A673 (cell line): ENCODE data around the gene MALT1. TPM values are rescaled to one million over a fixed set of nuclear protein-coding genes. Genes with fewer than 3 reads are reported as not detected.

Source experiments
- BruUV-seq: library from RNA; stranded (reverse); fragments of 400-500 nt; replicated peaks from 2 replicates; lab custom pipeline; 2021; lab: Mats Ljungman, UMichigan
- CTCF ChIA-PET: fragments of 300-600 bp; sonication (Branson Sonifier 250); formaldehyde crosslinking; loops from one replicate; lab custom pipeline; 2022; ENCODE audit warnings: antibody characterized with exemption; lab: Charles Lee
- POLR2A ChIA-PET: fragments of 300-600 bp; sonication (Branson Sonifier 250); formaldehyde crosslinking; loops from one replicate; lab custom pipeline; 2022; ENCODE audit warnings: antibody characterized with exemption; ENCODE audit not compliant: low non-redundant PET; lab: Charles Lee
- DNase-seq: peaks from one replicate; pipeline ENCODE4 v3.0.0-alpha.2; 2015; ENCODE audit warnings: low spot score
- H3K27ac ChIP-seq: fragments of 200-600 bp; sonication (generic); 2 replicates; pipeline ENCODE4 v1.5.1; 2016; ENCODE audit warnings: mixed run types, low read depth, mild to moderate bottlenecking, mixed read lengths, antibody characterized with exemption, low read length; ENCODE audit not compliant: poor library complexity, severe bottlenecking
- H3K27me3 ChIP-seq: fragments of 200-600 bp; sonication (generic); replicated peaks from 2 replicates; pipeline ENCODE4 v1.6.1; 2017; ENCODE audit warnings: mixed run types, low read depth, mild to moderate bottlenecking, mixed read lengths, antibody characterized with exemption, low read length; ENCODE audit not compliant: insufficient read depth, poor library complexity
- H3K36me3 ChIP-seq: fragments of 200-600 bp; sonication (generic); 2 replicates; pipeline ENCODE4 v1.6.1; 2016; ENCODE audit warnings: mixed run types, mild to moderate bottlenecking, mixed read lengths, antibody characterized with exemption, low read length; ENCODE audit not compliant: insufficient read depth, poor library complexity, severe bottlenecking
- H3K4me1 ChIP-seq: fragments of 200-600 bp; sonication (generic); 2 replicates; pipeline ENCODE4 v1.6.1; 2017; ENCODE audit warnings: mixed run types, mild to moderate bottlenecking, mixed read lengths, antibody characterized with exemption, low read length; ENCODE audit not compliant: insufficient read depth, poor library complexity, severe bottlenecking
- H3K4me3 ChIP-seq: fragments of 200-600 bp; sonication (generic); 2 replicates; pipeline ENCODE4 v1.5.1; 2016; ENCODE audit warnings: low read depth, mixed run types, mild to moderate bottlenecking, mixed read lengths, low read length; ENCODE audit not compliant: poor library complexity, severe bottlenecking
- H3K9me3 ChIP-seq: fragments of 200-600 bp; sonication (generic); 2 replicates; pipeline ENCODE4 v1.6.1; 2016; ENCODE audit warnings: mixed run types, low read depth, mild to moderate bottlenecking, mixed read lengths, antibody characterized with exemption, low read length; ENCODE audit not compliant: poor library complexity, severe bottlenecking
- EZH2 ChIP-seq: fragments of 200-600 bp; sonication (generic); IDR thresholded peaks from 2 replicates; pipeline ENCODE4 v1.6.1; 2017; ENCODE audit warnings: borderline replicate concordance, low read depth, mild to moderate bottlenecking, mixed read lengths, antibody characterized with exemption, low read length; ENCODE audit not compliant: poor library complexity, severe bottlenecking
- intact Hi-C: fragments of 100-400 bp; cut with micrococcal nuclease; formaldehyde crosslinking; loops from one replicate; pipeline ENCODE4 v1.10.0; 2022; ENCODE audit not compliant: unreplicated experiment
- total RNA-seq: library from RNA; stranded (reverse); gene quantifications from 2 replicates; pipeline ENCODE4 v1.2.3, GENCODE V29; 2021
- TF ChIP-seq, protein P1 (sequence below): fragments of 300-800, 200-600 bp; sonication (generic); conservative IDR thresholded peaks from 2 replicates; pipeline ENCODE4 v1.5.1; 2017; ENCODE audit warnings: low read depth, mild to moderate bottlenecking, antibody characterized with exemption, low read length, moderate library complexity, mixed read lengths

MALT1 gene
- total RNA-seq, 1 experiment from 2014 or later, result 23.0 TPM

DNA sequence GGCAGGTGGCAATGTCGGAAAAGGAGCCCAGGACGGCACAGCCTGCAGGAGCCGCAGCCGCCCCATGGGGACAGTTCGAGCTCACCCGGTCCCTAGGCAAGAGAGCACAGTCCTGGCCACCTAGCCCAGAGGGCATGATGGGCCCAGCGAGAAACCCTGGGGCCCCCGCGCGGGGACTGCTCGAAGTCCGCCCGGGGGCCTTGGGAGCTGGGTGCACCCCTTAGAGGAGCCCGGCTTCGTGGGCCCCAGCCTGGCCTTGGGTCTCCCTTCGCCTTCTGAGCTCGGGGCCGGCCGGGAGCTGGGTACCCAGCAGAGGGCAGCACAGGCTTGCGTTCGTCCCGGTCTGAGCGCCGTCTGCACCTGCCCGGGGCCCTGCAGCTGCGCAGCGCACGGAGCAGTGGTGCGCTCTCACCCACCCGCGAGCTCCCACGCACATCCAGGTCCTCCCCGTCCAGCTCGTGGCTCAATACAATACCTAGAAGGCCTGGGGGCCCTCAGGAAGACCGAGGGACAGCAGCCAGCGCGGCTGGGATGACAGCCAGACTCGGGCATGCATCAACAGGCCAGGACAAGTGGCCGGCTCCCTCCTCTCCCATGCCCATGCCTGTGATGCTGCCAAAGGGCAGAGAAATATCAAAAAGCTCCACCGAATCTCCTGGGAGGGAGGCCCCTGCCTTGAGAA is 97.2 kb downstream of the MALT1 start:
- intact Hi-C loops, result loop anchor here (1.0 to 2.0 kb wide), 2 partner anchors 302 to 634 kb away; no protein-coding TSS in a partner anchor
- CTCF ChIA-PET, result interaction anchor here (0.5 to 1.5 kb wide), 21 partner anchors 10 to 1055 kb away, joined by 3 to 40 read pairs (median 4); partner anchors contain the start of gene MALT1
- DNase-seq, result peak; percentile 82

GRCh38 chr18:58769321-58769720 is 98.1 kb downstream of the MALT1 start:
- Histone ChIP-seq H3K4me3 (no peak overlapping the region), H3K27ac (no peak overlapping the region), H3K9me3 (no peaks in the 10 kb centered on the region), H3K27me3 (no peaks in the 10 kb centered on the region), H3K36me3 (no peaks in the 10 kb centered on the region), H3K4me1 (peaks cover 19% of the 10 kb centered on the region)
- DNase-seq, result no peak
- BruUV-seq, result no TSS peak
- CTCF ChIA-PET, result interaction anchor here (0.9 to 1.5 kb wide), 2 partner anchors 288 to 303 kb away, joined by 4 to 5 read pairs; no protein-coding TSS in a partner anchor
- no peak for TF ChIP-seq EZH2
- TF ChIP-seq, protein P1, sequence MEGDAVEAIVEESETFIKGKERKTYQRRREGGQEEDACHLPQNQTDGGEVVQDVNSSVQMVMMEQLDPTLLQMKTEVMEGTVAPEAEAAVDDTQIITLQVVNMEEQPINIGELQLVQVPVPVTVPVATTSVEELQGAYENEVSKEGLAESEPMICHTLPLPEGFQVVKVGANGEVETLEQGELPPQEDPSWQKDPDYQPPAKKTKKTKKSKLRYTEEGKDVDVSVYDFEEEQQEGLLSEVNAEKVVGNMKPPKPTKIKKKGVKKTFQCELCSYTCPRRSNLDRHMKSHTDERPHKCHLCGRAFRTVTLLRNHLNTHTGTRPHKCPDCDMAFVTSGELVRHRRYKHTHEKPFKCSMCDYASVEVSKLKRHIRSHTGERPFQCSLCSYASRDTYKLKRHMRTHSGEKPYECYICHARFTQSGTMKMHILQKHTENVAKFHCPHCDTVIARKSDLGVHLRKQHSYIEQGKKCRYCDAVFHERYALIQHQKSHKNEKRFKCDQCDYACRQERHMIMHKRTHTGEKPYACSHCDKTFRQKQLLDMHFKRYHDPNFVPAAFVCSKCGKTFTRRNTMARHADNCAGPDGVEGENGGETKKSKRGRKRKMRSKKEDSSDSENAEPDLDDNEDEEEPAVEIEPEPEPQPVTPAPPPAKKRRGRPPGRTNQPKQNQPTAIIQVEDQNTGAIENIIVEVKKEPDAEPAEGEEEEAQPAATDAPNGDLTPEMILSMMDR, result no peak
- POLR2A ChIA-PET, result no interaction called here
- intact Hi-C loops, result loop anchor here (2.0 kb wide), 1 partner anchor 633 kb away; no protein-coding TSS in a partner anchor

More for the DNA sequence above, 97.2 kb downstream of the MALT1 start:
- Histone ChIP-seq H3K4me1 (peaks cover 19% of the 10 kb centered on the region), H3K27me3 (no peaks in the 10 kb centered on the region), H3K9me3 (no peaks in the 10 kb centered on the region), H3K36me3 (no peaks in the 10 kb centered on the region), H3K27ac (no peak overlapping the region), H3K4me3 (peak overlapping the region; percentile 33)
- TF ChIP-seq EZH2, result no peak
- TF ChIP-seq, protein P1, result peak; percentile 90
- no TSS peak for BruUV-seq
- POLR2A ChIA-PET, result interaction anchor here (0.6 kb wide), 1 partner anchor 817 kb away, joined by 6 read pairs; no protein-coding TSS in a partner anchor

DNA sequence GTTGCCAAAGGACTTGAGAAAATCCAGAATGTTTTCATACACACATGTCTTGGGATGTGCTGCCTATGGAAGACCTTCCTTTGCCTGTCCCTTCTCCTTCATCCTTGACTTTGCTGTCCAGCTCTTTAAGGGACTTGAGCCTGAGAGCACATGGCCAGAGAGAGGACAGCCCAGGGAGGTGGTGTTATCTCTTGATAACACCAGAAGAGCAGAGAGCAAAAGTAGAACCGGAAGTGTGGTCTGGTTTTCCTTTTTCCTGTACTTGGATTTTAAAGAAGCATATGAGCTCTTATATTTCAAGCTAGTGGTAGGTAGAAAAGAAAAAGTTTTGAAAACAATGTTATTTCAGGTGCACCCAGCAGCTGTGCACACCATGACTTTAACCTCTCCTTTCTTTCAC is 99.3 kb downstream of the MALT1 start:
- no peak for DNase-seq
- no TSS peak for BruUV-seq
- ChIA-PET POLR2A (no interaction called here), CTCF (interaction anchor here (1.4 kb wide), 1 partner anchor 300 kb away, joined by 4 read pairs; no protein-coding TSS in a partner anchor)
- H3K4me3 ChIP-seq, result no peak overlapping the region
- H3K27ac ChIP-seq, result no peak overlapping the region
- no peaks in the 10 kb centered on the region for H3K27me3 ChIP-seq
- no peaks in the 10 kb centered on the region for H3K9me3 ChIP-seq
- TF ChIP-seq EZH2, result no peak
- TF ChIP-seq, protein P1, result no peak
- intact Hi-C loops, result no loop called here
- H3K4me1 ChIP-seq, result peaks cover 13% of the 10 kb centered on the region
- H3K36me3 ChIP-seq, result no peaks in the 10 kb centered on the region
